GM12891 (cell line): ENCODE results near the gene RRP1B.

Experiments
- POLR2A ChIP-seq: IDR thresholded peaks from 2 replicates; pipeline ENCODE4 v1.6.1; 2011; ENCODE audit warnings: low read depth, low read length, control low read depth
- POLR2AphosphoS5 ChIP-seq: IDR thresholded peaks from 2 replicates; pipeline ENCODE4 v1.6.1; 2011; ENCODE audit warnings: low read depth, low read length, control low read depth

DNA sequence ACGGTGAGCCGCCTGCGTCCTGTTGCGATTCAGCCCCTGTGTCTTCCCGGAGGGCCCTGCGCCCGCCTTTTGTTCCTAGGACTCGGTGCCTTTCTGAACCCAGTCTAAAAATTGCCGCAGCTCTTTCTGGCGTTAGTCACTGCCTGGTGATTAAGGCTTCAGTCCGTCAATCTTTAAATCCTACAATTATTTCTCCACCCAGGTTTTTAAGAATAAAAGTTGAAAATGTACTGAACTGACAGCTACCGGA lies 43.4 kb downstream of the RRP1B start:
- TF ChIP-seq POLR2A = no peak
- TF ChIP-seq POLR2AphosphoS5 = no peak
